HepG2 (cell line): ENCODE results near the gene KLHL17. TPM values are rescaled to one million over a fixed set of nuclear protein-coding genes. Genes with fewer than 3 reads are reported as not detected.

Experiments used
- AKAP8 ChIP-seq: sonication (generic); formaldehyde crosslinking; IDR thresholded peaks from 2 replicates; pipeline ENCODE4 v1.5.1; 2020; ENCODE audit warnings: mild to moderate bottlenecking, missing genetic modification reagents
- BRD4 ChIP-seq: sonication (generic); formaldehyde crosslinking; IDR thresholded peaks from 2 replicates; pipeline ENCODE4 v1.4.0; 2020; ENCODE audit warnings: missing genetic modification reagents
- HNF4A ChIP-seq: sonication (generic); formaldehyde crosslinking; IDR thresholded peaks from 2 replicates; pipeline ENCODE4 v1.4.0; 2020; ENCODE audit warnings: missing genetic modification reagents
- KDM3A ChIP-seq: IDR thresholded peaks from 2 replicates; pipeline ENCODE4 v1.6.1; 2018; ENCODE audit warnings: low read depth, missing compliant biosample characterization
- MAFG ChIP-seq: sonication (generic); formaldehyde crosslinking; IDR thresholded peaks from 2 replicates; pipeline ENCODE4 v1.5.1; 2020; ENCODE audit warnings: mild to moderate bottlenecking, missing genetic modification reagents
- SOX5 ChIP-seq: IDR thresholded peaks from 2 replicates; pipeline ENCODE4 v1.6.1; 2016; ENCODE audit warnings: borderline replicate concordance
- ZNF12 ChIP-seq: sonication (generic); formaldehyde crosslinking; IDR thresholded peaks from 2 replicates; pipeline ENCODE4 v1.5.0; 2020; ENCODE audit warnings: missing genetic modification reagents
- ZNF251 ChIP-seq: sonication (generic); formaldehyde crosslinking; IDR thresholded peaks from 2 replicates; pipeline ENCODE4 v1.9.0; 2021; ENCODE audit warnings: mild to moderate bottlenecking, missing genetic modification reagents
- ZNF260 ChIP-seq: sonication (generic); formaldehyde crosslinking; IDR thresholded peaks from 2 replicates; pipeline ENCODE4 v1.4.0; 2020; ENCODE audit warnings: missing genetic modification reagents, low read depth, mild to moderate bottlenecking, borderline replicate concordance
- ZNF343 ChIP-seq: sonication (generic); formaldehyde crosslinking; IDR thresholded peaks from 2 replicates; pipeline ENCODE4 v1.4.0; 2020; ENCODE audit warnings: mild to moderate bottlenecking, missing genetic modification reagents
- ZNF354B ChIP-seq: sonication (generic); formaldehyde crosslinking; IDR thresholded peaks from 2 replicates; pipeline ENCODE4 v1.8.0; 2022; ENCODE audit warnings: mild to moderate bottlenecking, missing genetic modification reagents
- ZNF382 ChIP-seq: sonication (generic); formaldehyde crosslinking; IDR thresholded peaks from 2 replicates; pipeline ENCODE4 v1.5.0; 2020; ENCODE audit warnings: missing genetic modification reagents, mild to moderate bottlenecking, borderline replicate concordance
- ZNF652 ChIP-seq: IDR thresholded peaks from 2 replicates; pipeline ENCODE4 v1.6.1; 2016; ENCODE audit warnings: low read depth, borderline replicate concordance
- ZNF746 ChIP-seq: sonication (generic); formaldehyde crosslinking; IDR thresholded peaks from 2 replicates; pipeline ENCODE4 v1.8.0; 2022; ENCODE audit warnings: mild to moderate bottlenecking, missing genetic modification reagents
- ZNF780A ChIP-seq: sonication (generic); formaldehyde crosslinking; IDR thresholded peaks from 2 replicates; pipeline ENCODE4 v1.8.0; 2022; ENCODE audit warnings: mild to moderate bottlenecking, missing genetic modification reagents, moderate library complexity
- ZNF839 ChIP-seq: sonication (generic); formaldehyde crosslinking; IDR thresholded peaks from 2 replicates; pipeline ENCODE4 v1.4.0; 2020; ENCODE audit warnings: missing genetic modification reagents, mild to moderate bottlenecking, borderline replicate concordance
- ZNF883 ChIP-seq: sonication (generic); formaldehyde crosslinking; IDR thresholded peaks from 2 replicates; pipeline ENCODE4 v1.5.1; 2020; ENCODE audit warnings: mild to moderate bottlenecking, missing genetic modification reagents; ENCODE audit errors: not compliant biosample characterization
- polyA plus RNA-seq, 8 experiments: library from polyadenylated mRNA; depleted of rRNA in 3 of 8; stranded (reverse) in 7 of 8; unstranded in 1 of 8; fragments of >200 nt; fragmentation: Illumina TruSeq in 4 of 8; extraction: Trizol in 4 of 8; gene quantifications; 2 replicates each; pipeline versions ENCODE4 v1.2.1 to v1.2.3, GENCODE V29; 2011 to 2016; ENCODE audit warnings: low read depth in 4 of 8, missing spikeins in 1 of 8, mixed read lengths in 1 of 8; ENCODE audit not compliant: insufficient read depth in 1 of 8
- total RNA-seq, 5 experiments: library from RNA; depleted of rRNA; stranded (reverse); fragments of >200 nt; fragmentation: Illumina TruSeq; extraction: Trizol; gene quantifications; 2 replicates each; pipeline ENCODE4 v1.2.3, GENCODE V29; 2016; ENCODE audit warnings: low read depth in 1 of 5
- TF ChIP-seq, protein P1 (sequence below): sonication (generic); formaldehyde crosslinking; IDR thresholded peaks from 2 replicates; pipeline ENCODE4 v1.4.0; 2020; ENCODE audit warnings: missing genetic modification reagents
- TF ChIP-seq, protein P2 (sequence below): sonication (generic); formaldehyde crosslinking; IDR thresholded peaks from 2 replicates; pipeline ENCODE4 v1.5.0; 2020; ENCODE audit warnings: missing genetic modification reagents
- TF ChIP-seq, protein P3 (sequence below): sonication (generic); formaldehyde crosslinking; IDR thresholded peaks from 2 replicates; pipeline ENCODE4 v1.5.1; 2020; ENCODE audit warnings: mild to moderate bottlenecking, moderate library complexity, missing genetic modification reagents
- TF ChIP-seq, protein P4 (sequence below): sonication (generic); formaldehyde crosslinking; IDR thresholded peaks from 2 replicates; pipeline ENCODE4 v1.8.1; 2023; ENCODE audit warnings: mild to moderate bottlenecking, missing genetic modification reagents
- TF ChIP-seq, protein P5 (sequence below): sonication (generic); formaldehyde crosslinking; conservative IDR thresholded peaks from 2 replicates; pipeline ENCODE4 v1.4.0; 2020; ENCODE audit warnings: mild to moderate bottlenecking, missing genetic modification reagents, moderate library complexity

Gene KLHL17
- total and polyA plus RNA-seq, 2 of the 13 experiments (the other 11 are each of a cell fraction or from before 2014, with no cell fraction given): 9.3 to 24.7 TPM

DNA sequence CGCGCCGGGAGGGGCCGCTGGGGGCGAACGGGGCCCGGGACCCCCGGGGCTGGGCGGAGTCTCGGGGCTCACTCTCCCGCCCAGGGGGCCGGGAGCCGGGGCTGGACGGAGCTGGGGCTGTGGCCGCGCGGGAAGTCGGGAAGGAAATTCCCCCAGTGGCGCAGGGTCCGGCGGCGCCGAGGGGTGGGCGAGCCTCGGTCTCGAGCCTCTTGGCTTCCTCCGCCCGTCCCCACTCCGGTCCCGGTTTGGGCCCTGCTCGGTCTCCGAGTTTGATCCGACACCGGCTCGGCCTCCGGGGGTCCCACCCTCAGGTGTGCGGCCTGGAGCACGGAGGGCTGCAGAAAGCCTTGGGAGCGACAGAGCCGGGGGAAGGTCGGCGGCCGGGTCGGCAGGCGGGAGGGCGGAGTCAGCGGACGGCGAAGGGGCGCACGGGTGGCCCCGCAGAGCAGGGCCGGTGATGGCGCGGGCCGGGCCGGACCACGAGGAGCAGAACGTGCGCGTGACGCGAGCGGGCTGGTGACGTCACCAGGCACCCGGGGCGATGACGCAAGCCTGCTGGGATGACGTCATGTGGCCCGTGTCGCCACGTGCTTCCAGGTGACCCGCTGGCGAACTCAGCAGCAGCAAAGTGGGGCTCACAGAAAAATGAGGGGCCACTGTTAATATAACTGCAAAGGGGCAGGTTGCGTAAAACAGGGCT is 40.1 kb downstream of the KLHL17 start (continued):
- TF ChIP-seq, protein P1, sequence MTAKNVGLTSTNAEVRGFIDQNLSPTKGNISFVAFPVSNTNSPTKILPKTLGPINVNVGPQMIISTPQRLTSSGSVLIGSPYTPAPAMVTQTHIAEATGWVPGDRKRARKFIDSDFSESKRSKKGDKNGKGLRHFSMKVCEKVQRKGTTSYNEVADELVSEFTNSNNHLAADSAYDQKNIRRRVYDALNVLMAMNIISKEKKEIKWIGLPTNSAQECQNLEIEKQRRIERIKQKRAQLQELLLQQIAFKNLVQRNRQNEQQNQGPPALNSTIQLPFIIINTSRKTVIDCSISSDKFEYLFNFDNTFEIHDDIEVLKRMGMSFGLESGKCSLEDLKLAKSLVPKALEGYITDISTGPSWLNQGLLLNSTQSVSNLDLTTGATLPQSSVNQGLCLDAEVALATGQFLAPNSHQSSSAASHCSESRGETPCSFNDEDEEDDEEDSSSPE (CRISPR knock-in tag): peak; percentile 76
- TF ChIP-seq ZNF354B (CRISPR knock-in tag): no peak
- TF ChIP-seq, protein P2, sequence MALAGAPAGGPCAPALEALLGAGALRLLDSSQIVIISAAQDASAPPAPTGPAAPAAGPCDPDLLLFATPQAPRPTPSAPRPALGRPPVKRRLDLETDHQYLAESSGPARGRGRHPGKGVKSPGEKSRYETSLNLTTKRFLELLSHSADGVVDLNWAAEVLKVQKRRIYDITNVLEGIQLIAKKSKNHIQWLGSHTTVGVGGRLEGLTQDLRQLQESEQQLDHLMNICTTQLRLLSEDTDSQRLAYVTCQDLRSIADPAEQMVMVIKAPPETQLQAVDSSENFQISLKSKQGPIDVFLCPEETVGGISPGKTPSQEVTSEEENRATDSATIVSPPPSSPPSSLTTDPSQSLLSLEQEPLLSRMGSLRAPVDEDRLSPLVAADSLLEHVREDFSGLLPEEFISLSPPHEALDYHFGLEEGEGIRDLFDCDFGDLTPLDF (CRISPR knock-in tag): no peak
- 0 out of 2 replicates have a peak, but pooled peaks have one; percentile 42 for TF ChIP-seq ZNF780A (CRISPR knock-in tag)
- no peak for TF ChIP-seq ZNF382 (CRISPR knock-in tag)
- 0 out of 2 replicates have a peak, but pooled peaks have one; percentile 33 for TF ChIP-seq ZNF251 (CRISPR knock-in tag)
- TF ChIP-seq MAFG (CRISPR knock-in tag): peak; percentile 55; the same call in 1 of the 2 replicates
- peak; percentile 78; the same call in 1 of the 2 replicates for TF ChIP-seq ZNF343 (CRISPR knock-in tag)
- TF ChIP-seq HNF4A (CRISPR knock-in tag): no peak
- 0 out of 2 replicates have a peak, but pooled peaks have one; percentile 34 for TF ChIP-seq ZNF12
- TF ChIP-seq ZNF883 (CRISPR knock-in tag): peak; percentile 29
- peak; percentile 29; the same call in 1 of the 2 replicates for TF ChIP-seq ZNF839
- peak; percentile 56; the same call in 1 of the 2 replicates for TF ChIP-seq ZNF746 (CRISPR knock-in tag)
- no peak for TF ChIP-seq KDM3A
- TF ChIP-seq, protein P3, sequence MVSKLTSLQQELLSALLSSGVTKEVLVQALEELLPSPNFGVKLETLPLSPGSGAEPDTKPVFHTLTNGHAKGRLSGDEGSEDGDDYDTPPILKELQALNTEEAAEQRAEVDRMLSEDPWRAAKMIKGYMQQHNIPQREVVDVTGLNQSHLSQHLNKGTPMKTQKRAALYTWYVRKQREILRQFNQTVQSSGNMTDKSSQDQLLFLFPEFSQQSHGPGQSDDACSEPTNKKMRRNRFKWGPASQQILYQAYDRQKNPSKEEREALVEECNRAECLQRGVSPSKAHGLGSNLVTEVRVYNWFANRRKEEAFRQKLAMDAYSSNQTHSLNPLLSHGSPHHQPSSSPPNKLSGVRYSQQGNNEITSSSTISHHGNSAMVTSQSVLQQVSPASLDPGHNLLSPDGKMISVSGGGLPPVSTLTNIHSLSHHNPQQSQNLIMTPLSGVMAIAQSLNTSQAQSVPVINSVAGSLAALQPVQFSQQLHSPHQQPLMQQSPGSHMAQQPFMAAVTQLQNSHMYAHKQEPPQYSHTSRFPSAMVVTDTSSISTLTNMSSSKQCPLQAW (CRISPR knock-in tag): peak; percentile 75; the same call in 1 of the 2 replicates
- TF ChIP-seq SOX5 (CRISPR knock-in tag): peak; percentile 29
- peak; percentile 95; the same call in 1 of the 2 replicates for TF ChIP-seq BRD4 (CRISPR knock-in tag)
- TF ChIP-seq, protein P4, sequence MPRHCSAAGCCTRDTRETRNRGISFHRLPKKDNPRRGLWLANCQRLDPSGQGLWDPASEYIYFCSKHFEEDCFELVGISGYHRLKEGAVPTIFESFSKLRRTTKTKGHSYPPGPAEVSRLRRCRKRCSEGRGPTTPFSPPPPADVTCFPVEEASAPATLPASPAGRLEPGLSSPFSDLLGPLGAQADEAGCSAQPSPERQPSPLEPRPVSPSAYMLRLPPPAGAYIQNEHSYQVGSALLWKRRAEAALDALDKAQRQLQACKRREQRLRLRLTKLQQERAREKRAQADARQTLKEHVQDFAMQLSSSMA: peak; percentile 48; the same call in 1 of the 2 replicates
- no peak for TF ChIP-seq ZNF652 (CRISPR knock-in tag)
- TF ChIP-seq ZNF260 (CRISPR knock-in tag): no peak
- TF ChIP-seq, protein P5, sequence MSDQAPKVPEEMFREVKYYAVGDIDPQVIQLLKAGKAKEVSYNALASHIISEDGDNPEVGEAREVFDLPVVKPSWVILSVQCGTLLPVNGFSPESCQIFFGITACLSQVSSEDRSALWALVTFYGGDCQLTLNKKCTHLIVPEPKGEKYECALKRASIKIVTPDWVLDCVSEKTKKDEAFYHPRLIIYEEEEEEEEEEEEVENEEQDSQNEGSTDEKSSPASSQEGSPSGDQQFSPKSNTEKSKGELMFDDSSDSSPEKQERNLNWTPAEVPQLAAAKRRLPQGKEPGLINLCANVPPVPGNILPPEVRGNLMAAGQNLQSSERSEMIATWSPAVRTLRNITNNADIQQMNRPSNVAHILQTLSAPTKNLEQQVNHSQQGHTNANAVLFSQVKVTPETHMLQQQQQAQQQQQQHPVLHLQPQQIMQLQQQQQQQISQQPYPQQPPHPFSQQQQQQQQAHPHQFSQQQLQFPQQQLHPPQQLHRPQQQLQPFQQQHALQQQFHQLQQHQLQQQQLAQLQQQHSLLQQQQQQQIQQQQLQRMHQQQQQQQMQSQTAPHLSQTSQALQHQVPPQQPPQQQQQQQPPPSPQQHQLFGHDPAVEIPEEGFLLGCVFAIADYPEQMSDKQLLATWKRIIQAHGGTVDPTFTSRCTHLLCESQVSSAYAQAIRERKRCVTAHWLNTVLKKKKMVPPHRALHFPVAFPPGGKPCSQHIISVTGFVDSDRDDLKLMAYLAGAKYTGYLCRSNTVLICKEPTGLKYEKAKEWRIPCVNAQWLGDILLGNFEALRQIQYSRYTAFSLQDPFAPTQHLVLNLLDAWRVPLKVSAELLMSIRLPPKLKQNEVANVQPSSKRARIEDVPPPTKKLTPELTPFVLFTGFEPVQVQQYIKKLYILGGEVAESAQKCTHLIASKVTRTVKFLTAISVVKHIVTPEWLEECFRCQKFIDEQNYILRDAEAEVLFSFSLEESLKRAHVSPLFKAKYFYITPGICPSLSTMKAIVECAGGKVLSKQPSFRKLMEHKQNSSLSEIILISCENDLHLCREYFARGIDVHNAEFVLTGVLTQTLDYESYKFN (CRISPR knock-in tag): peak; percentile 47
- TF ChIP-seq AKAP8 (CRISPR knock-in tag): peak; percentile 45; the same call in 1 of the 2 replicates
